Tibial nerve (tissue), 4 donors: ENCODE data around the gene TPTE.
"Not testable (repeated sequence)": the region's sequence is repeated elsewhere in the genome, so short reads cannot be mapped to it uniquely, and the experiment has no call there.

Source experiments
- CTCF ChIP-seq, 5 experiments: fragments of 200-600 bp in 3 of 5; fragments of 450-650 bp in 2 of 5; sonication (generic) in 3 of 5; IDR thresholded peaks; one replicate each; pipeline ENCODE4 v1.5.1; 2016 to 2019; ENCODE audit warnings: antibody characterized with exemption in 5 of 5, mild to moderate bottlenecking in 3 of 5, moderate library complexity in 2 of 5
- EP300 ChIP-seq, 2 donors: sonication (generic); formaldehyde crosslinking; IDR thresholded peaks; one replicate each; pipeline ENCODE4 v1.6.1; 2017; ENCODE audit warnings: antibody characterized with exemption in 2 of 2, mild to moderate bottlenecking in 1 of 2
- POLR2A ChIP-seq, 2 donors: fragments of 450-650 bp; IDR thresholded peaks; one replicate each; pipeline ENCODE4 v1.6.1; 2017; ENCODE audit warnings: antibody characterized with exemption in 2 of 2, mild to moderate bottlenecking in 2 of 2, moderate library complexity in 2 of 2

- not testable (repeated sequence) for TF ChIP-seq CTCF, EP300, POLR2A (IDR thresholded peaks at IDR 0.05)
Measured at GRCh38 chr21:10631316-10631715, 109.9 kb downstream of the TPTE start.
